ENCODE data around the gene CCDC159. TPM values are rescaled to one million over a fixed set of nuclear protein-coding genes. Genes with fewer than 3 reads are reported as not detected.

The CCDC159 gene
- total RNA-seq, 1 experiment from 2014 or later, result 6.8 TPM

DNA sequence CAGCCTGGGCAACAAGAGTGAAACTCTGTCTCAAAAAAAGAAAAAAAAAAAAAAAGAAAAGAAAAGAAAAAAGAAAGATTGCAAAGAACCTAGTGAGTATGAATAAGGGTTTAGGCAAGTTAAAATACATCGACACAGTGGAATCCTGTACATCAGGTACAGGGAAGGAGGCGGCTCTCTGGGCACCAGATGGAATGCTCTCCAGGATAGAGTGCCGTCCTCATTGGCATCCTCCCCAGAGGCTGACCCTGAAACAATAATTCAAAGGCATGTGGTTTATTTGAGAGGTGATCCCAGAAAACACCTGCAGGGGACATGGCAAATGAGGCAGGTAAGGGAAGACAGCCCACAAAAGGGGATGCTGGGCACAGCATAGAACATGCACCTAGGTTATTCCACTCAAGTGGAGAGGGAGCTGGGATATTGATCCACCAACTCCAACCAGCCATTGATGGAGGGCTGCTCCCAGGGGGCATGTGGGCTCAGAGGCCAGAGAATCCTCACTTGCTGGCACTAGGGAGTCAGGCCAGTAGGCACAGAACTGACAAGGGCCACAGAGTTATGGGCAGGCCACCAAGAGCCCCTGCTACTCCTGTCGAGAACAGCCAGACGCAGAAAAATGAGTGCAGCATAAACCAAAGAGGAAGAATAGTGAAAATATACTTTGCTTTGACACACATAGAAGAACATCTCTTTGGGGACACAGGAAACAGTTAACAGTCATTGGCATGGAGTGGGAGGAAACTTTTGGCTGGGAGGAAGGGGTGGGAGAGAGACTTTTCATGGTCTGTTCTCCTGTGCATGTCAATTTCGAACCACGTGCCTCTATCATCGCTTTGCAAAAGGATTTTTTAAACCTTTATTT is 46.1 kb upstream of the CCDC159 start:
- no peaks in the 10 kb centered on the region for H3K36me3 Mint-ChIP-seq
- ChIA-PET POLR2A (no interaction called here), CTCF (no interaction called here)
- 0 out of 2 replicates have a peak, but pooled peaks cover 7% of the 10 kb centered on the region for H3K4me1 Mint-ChIP-seq
- no peak overlapping the region for H3K4me3 Mint-ChIP-seq
- H3K9me3 Mint-ChIP-seq, result no peaks in the 10 kb centered on the region
- no peak overlapping the region for H3K27ac Mint-ChIP-seq
- TF ChIP-seq PRRX2 (CRISPR knock-in tag; IDR thresholded peaks at IDR 0.05) (no peak), PREB (CRISPR knock-in tag; IDR thresholded peaks at IDR 0.05; ENCODE audit: borderline replicate concordance) (no peak), MXD4 (CRISPR knock-in tag; IDR thresholded peaks at IDR 0.05; ENCODE audit: borderline replicate concordance) (no peak), ZNF232 (CRISPR knock-in tag; IDR thresholded peaks at IDR 0.05) (no peak), TCF7 (CRISPR knock-in tag; IDR thresholded peaks at IDR 0.05; ENCODE audit: low read depth) (no peak), ZNF281 (CRISPR knock-in tag; IDR thresholded peaks at IDR 0.05) (no peak), SMAD4 (CRISPR knock-in tag; IDR thresholded peaks at IDR 0.05) (no peak), IRF1 (CRISPR knock-in tag; IDR thresholded peaks at IDR 0.05) (no peak), ETV6 (CRISPR knock-in tag; IDR thresholded peaks at IDR 0.05) (no peak), GABPB1 (CRISPR knock-in tag; IDR thresholded peaks at IDR 0.05) (no peak), GRHL2 (CRISPR knock-in tag; IDR thresholded peaks at IDR 0.05; ENCODE audit: insufficient replicate concordance, severe bottlenecking) (no peak), ESRRA (CRISPR knock-in tag; IDR thresholded peaks at IDR 0.05; ENCODE audit: borderline replicate concordance) (no peak), MAX (CRISPR knock-in tag; IDR thresholded peaks at IDR 0.05) (no peak), CREM (CRISPR knock-in tag; IDR thresholded peaks at IDR 0.05) (no peak)
- TF ChIP-seq, protein P1, sequence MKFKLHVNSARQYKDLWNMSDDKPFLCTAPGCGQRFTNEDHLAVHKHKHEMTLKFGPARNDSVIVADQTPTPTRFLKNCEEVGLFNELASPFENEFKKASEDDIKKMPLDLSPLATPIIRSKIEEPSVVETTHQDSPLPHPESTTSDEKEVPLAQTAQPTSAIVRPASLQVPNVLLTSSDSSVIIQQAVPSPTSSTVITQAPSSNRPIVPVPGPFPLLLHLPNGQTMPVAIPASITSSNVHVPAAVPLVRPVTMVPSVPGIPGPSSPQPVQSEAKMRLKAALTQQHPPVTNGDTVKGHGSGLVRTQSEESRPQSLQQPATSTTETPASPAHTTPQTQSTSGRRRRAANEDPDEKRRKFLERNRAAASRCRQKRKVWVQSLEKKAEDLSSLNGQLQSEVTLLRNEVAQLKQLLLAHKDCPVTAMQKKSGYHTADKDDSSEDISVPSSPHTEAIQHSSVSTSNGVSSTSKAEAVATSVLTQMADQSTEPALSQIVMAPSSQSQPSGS (CRISPR knock-in tag; IDR thresholded peaks at IDR 0.05; ENCODE audit: borderline replicate concordance, low read depth), result no peak
- TF ChIP-seq, protein P2, sequence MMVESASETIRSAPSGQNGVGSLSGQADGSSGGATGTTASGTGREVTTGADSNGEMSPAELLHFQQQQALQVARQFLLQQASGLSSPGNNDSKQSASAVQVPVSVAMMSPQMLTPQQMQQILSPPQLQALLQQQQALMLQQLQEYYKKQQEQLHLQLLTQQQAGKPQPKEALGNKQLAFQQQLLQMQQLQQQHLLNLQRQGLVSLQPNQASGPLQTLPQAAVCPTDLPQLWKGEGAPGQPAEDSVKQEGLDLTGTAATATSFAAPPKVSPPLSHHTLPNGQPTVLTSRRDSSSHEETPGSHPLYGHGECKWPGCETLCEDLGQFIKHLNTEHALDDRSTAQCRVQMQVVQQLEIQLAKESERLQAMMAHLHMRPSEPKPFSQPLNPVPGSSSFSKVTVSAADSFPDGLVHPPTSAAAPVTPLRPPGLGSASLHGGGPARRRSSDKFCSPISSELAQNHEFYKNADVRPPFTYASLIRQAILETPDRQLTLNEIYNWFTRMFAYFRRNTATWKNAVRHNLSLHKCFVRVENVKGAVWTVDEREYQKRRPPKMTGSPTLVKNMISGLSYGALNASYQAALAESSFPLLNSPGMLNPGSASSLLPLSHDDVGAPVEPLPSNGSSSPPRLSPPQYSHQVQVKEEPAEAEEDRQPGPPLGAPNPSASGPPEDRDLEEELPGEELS (CRISPR knock-in tag; IDR thresholded peaks at IDR 0.05), result no peak
- TF ChIP-seq, protein P3, sequence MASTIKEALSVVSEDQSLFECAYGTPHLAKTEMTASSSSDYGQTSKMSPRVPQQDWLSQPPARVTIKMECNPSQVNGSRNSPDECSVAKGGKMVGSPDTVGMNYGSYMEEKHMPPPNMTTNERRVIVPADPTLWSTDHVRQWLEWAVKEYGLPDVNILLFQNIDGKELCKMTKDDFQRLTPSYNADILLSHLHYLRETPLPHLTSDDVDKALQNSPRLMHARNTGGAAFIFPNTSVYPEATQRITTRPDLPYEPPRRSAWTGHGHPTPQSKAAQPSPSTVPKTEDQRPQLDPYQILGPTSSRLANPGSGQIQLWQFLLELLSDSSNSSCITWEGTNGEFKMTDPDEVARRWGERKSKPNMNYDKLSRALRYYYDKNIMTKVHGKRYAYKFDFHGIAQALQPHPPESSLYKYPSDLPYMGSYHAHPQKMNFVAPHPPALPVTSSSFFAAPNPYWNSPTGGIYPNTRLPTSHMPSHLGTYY (CRISPR knock-in tag; IDR thresholded peaks at IDR 0.05), result no peak
- TF ChIP-seq, protein P4, sequence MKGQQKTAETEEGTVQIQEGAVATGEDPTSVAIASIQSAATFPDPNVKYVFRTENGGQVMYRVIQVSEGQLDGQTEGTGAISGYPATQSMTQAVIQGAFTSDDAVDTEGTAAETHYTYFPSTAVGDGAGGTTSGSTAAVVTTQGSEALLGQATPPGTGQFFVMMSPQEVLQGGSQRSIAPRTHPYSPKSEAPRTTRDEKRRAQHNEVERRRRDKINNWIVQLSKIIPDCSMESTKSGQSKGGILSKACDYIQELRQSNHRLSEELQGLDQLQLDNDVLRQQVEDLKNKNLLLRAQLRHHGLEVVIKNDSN (CRISPR knock-in tag; IDR thresholded peaks at IDR 0.05), result no peak
- TF ChIP-seq, protein P5, sequence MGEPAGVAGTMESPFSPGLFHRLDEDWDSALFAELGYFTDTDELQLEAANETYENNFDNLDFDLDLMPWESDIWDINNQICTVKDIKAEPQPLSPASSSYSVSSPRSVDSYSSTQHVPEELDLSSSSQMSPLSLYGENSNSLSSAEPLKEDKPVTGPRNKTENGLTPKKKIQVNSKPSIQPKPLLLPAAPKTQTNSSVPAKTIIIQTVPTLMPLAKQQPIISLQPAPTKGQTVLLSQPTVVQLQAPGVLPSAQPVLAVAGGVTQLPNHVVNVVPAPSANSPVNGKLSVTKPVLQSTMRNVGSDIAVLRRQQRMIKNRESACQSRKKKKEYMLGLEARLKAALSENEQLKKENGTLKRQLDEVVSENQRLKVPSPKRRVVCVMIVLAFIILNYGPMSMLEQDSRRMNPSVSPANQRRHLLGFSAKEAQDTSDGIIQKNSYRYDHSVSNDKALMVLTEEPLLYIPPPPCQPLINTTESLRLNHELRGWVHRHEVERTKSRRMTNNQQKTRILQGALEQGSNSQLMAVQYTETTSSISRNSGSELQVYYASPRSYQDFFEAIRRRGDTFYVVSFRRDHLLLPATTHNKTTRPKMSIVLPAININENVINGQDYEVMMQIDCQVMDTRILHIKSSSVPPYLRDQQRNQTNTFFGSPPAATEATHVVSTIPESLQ (CRISPR knock-in tag; IDR thresholded peaks at IDR 0.05), result no peak
- ATAC-seq (no peak), DNase-seq (ENCODE audit: low spot score) (no peak)
- no peaks in the 10 kb centered on the region; the same call in 1 of the 2 replicates for H3K27me3 Mint-ChIP-seq (ENCODE audit: low read depth)
